ENCODE measurements around the gene ARHGAP24. TPM values are rescaled to one million over a fixed set of nuclear protein-coding genes. Genes with fewer than 3 reads are reported as not detected.
"Not testable (repeated sequence)": the region's sequence is repeated elsewhere in the genome, so short reads cannot be mapped to it uniquely, and the experiment has no call there.

Gene ARHGAP24
- total RNA-seq, 1 donor, result 52.5 TPM

DNA sequence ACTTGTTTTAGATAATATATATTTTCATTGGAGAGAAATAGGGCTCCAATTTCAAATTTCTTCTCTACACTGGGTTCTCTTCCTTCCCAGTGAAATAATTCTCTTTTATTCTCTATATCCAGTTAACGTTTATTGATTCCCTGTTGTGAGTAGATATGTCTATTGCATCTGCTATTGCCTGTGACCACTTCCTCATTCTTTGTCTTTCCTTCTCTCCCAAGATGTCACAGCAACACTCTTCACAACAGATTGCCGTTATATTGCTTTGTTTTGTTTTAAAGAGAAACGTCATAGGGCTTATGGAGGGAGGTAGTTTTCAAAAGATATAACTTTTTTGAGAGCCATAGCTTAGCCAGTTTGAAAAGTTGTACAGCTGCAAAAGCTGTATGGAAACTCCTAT is 343.8 kb downstream of the ARHGAP24 start:
- Histone ChIP-seq H3K9me3 (ENCODE audit: low read depth, low read length) (no peaks in the 10 kb centered on the region), H3K79me2 (ENCODE audit: insufficient read depth, low read length) (peaks cover 40% of the 10 kb centered on the region), H2AFZ (ENCODE audit: low read length) (no peak overlapping the region), H3K36me3 (ENCODE audit: insufficient read depth, low read length) (no peaks in the 10 kb centered on the region), H4K20me1 (ENCODE audit: insufficient read depth, low read length) (no peaks in the 10 kb centered on the region), H3K4me3 (ENCODE audit: insufficient read depth, low read length) (no peak overlapping the region), H3K4me2 (ENCODE audit: insufficient read depth, low read length) (peak overlapping the region; percentile 20), H3K4me1 (ENCODE audit: insufficient read depth, low read length) (peaks cover 14% of the 10 kb centered on the region), H3K27me3 (ENCODE audit: insufficient read depth, low read length) (no peaks in the 10 kb centered on the region), H3K27ac (ENCODE audit: low read depth, low read length) (no peak overlapping the region)
- TF ChIP-seq, protein P1, sequence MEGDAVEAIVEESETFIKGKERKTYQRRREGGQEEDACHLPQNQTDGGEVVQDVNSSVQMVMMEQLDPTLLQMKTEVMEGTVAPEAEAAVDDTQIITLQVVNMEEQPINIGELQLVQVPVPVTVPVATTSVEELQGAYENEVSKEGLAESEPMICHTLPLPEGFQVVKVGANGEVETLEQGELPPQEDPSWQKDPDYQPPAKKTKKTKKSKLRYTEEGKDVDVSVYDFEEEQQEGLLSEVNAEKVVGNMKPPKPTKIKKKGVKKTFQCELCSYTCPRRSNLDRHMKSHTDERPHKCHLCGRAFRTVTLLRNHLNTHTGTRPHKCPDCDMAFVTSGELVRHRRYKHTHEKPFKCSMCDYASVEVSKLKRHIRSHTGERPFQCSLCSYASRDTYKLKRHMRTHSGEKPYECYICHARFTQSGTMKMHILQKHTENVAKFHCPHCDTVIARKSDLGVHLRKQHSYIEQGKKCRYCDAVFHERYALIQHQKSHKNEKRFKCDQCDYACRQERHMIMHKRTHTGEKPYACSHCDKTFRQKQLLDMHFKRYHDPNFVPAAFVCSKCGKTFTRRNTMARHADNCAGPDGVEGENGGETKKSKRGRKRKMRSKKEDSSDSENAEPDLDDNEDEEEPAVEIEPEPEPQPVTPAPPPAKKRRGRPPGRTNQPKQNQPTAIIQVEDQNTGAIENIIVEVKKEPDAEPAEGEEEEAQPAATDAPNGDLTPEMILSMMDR (IDR thresholded peaks at IDR 0.05; ENCODE audit: extremely low read depth, low read depth, low read length), result no peak
- DNase-seq (ENCODE audit: insufficient read length, low spot score, missing footprints), result no peak

DNA sequence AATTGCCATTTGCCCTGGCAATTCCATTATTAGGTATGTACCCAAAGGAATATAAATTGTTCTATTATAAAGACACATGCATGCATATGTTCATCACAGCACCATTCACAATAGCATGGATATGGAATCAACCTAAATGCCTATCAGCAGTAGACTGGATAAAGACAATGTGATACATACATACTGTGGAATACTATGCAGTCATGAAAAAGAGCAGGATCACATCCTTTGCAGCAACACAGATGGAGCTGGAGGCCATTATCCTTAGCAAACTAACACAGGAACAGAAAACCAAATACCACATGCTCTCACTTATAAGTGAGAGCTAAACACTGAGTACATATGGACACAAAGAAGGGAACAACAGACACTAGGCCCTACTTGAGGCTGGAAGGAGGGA is 345.2 kb downstream of the ARHGAP24 start:
- not testable (repeated sequence) for H3K4me3 ChIP-seq (ENCODE audit: insufficient read depth, low read length); H4K20me1 ChIP-seq (ENCODE audit: insufficient read depth, low read length); H3K4me2 ChIP-seq (ENCODE audit: insufficient read depth, low read length); H3K9me3 ChIP-seq (ENCODE audit: low read depth, low read length); H2AFZ ChIP-seq (ENCODE audit: low read length); H3K36me3 ChIP-seq (ENCODE audit: insufficient read depth, low read length); DNase-seq (ENCODE audit: insufficient read length, low spot score, missing footprints); H3K27me3 ChIP-seq (ENCODE audit: insufficient read depth, low read length); H3K27ac ChIP-seq (ENCODE audit: low read depth, low read length)
- Histone ChIP-seq H3K79me2 (ENCODE audit: insufficient read depth, low read length) (peaks cover 38% of the 10 kb centered on the region), H3K4me1 (ENCODE audit: insufficient read depth, low read length) (peaks cover 17% of the 10 kb centered on the region)

DNA sequence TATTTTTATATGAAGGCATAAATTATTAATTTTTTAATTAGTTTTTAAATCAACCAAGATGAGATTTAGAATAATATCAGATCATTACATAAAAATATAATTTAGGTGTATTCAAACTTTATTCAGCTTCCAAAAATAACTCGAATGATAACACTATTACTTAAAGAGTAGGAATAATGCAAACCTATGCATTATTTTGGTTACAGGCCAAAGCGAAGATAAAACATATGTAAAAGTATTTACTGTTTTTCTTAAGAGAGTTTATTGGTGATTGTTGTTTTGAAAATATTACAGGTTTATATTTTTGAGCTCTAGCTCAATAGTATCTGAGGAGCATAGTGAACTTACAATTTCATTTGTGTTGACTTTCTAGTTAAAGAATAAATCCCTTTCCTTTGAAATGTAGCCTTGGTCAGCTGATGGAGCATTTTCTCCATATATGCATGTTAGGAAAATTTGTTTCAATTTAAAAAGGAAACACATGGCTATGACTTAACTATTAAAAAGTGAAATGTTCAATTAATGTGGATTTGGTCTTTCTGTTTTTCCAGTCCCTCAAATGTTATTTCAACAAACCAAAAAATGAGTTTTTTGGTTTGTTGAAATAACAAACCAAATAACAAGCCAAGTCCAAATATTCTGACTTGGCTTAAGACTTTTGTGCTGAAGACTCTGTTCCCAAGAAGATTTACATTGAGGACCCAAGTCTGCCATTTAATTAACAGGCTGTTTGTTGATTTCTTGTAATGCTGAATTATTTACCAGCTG is 346.9 kb downstream of the ARHGAP24 start:
- DNase-seq (ENCODE audit: insufficient read length, low spot score, missing footprints), result no peak
- TF ChIP-seq, protein P1 (IDR thresholded peaks at IDR 0.05; ENCODE audit: extremely low read depth, low read depth, low read length), result no peak
- no peak overlapping the region for H3K4me3 ChIP-seq (ENCODE audit: insufficient read depth, low read length)
- H3K36me3 ChIP-seq (ENCODE audit: insufficient read depth, low read length), result no peaks in the 10 kb centered on the region
- H3K4me2 ChIP-seq (ENCODE audit: insufficient read depth, low read length), result no peak overlapping the region
- no peak overlapping the region for H2AFZ ChIP-seq (ENCODE audit: low read length)
- H3K27me3 ChIP-seq (ENCODE audit: insufficient read depth, low read length), result no peaks in the 10 kb centered on the region
- peaks cover 29% of the 10 kb centered on the region for H3K4me1 ChIP-seq (ENCODE audit: insufficient read depth, low read length)
- no peaks in the 10 kb centered on the region for H4K20me1 ChIP-seq (ENCODE audit: insufficient read depth, low read length)
- peaks cover 35% of the 10 kb centered on the region for H3K79me2 ChIP-seq (ENCODE audit: insufficient read depth, low read length)
- no peaks in the 10 kb centered on the region for H3K9me3 ChIP-seq (ENCODE audit: low read depth, low read length)
- H3K27ac ChIP-seq (ENCODE audit: low read depth, low read length), result no peak overlapping the region

DNA sequence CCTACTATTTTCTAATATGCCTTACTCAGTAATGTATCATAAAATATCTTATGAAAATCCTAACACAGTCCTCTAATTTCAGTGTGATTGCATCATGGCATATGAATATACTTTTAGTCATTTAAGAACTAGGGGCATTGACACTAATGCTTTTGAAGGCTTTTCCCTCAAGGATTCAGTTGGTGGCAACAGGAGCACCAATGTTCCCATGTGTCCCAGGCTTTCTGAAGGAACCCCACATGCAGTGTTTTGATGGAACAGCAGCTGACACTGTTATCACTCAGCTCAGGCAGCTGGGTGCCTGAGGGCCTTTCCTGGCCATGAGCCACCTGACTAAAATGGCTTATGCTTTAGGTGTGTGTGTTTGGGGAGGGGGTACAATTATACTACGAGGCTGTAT is 348.3 kb downstream of the ARHGAP24 start:
- no peaks in the 10 kb centered on the region for H3K36me3 ChIP-seq (ENCODE audit: insufficient read depth, low read length)
- DNase-seq (ENCODE audit: insufficient read length, low spot score, missing footprints), result no peak
- no peak overlapping the region for H3K4me3 ChIP-seq (ENCODE audit: insufficient read depth, low read length)
- H2AFZ ChIP-seq (ENCODE audit: low read length), result peak overlapping the region; percentile 35
- TF ChIP-seq, protein P1 (IDR thresholded peaks at IDR 0.05; ENCODE audit: extremely low read depth, low read depth, low read length), result no peak
- no peaks in the 10 kb centered on the region for H3K9me3 ChIP-seq (ENCODE audit: low read depth, low read length)
- no peaks in the 10 kb centered on the region for H3K27me3 ChIP-seq (ENCODE audit: insufficient read depth, low read length)
- H3K4me2 ChIP-seq (ENCODE audit: insufficient read depth, low read length), result peak overlapping the region; percentile 45
- peak overlapping the region; percentile 58 for H3K27ac ChIP-seq (ENCODE audit: low read depth, low read length)
- peaks cover 35% of the 10 kb centered on the region for H3K79me2 ChIP-seq (ENCODE audit: insufficient read depth, low read length)
- H3K4me1 ChIP-seq (ENCODE audit: insufficient read depth, low read length), result peaks cover 43% of the 10 kb centered on the region
- no peaks in the 10 kb centered on the region for H4K20me1 ChIP-seq (ENCODE audit: insufficient read depth, low read length)
